GM12878 (cell line): ENCODE data around the gene TRAPPC11. TPM values are rescaled to one million over a fixed set of nuclear protein-coding genes. Genes with fewer than 3 reads are reported as not detected.

ENCODE experiments used
- ATAC-seq: fragments of 200-7000 bp; cut with Tn5 transposase; 3 replicates; pipeline ENCODE4 v1.9.1; 2020; ENCODE audit warnings: mild to moderate bottlenecking, moderate library complexity
- BruUV-seq: library from RNA; stranded (reverse); fragments of 400-500 nt; replicated peaks from 2 replicates; lab custom pipeline; 2021; lab: Mats Ljungman, UMichigan
- CTCF ChIA-PET: fragments of 300-600 bp; sonication (Branson Sonifier 250); formaldehyde crosslinking; extraction: SDS; loops from one replicate; lab custom pipeline; 2021; ENCODE audit warnings: inconsistent platforms; lab: Yijun Ruan, JAX
- POLR2A ChIA-PET: fragments of 350-600 bp; formaldehyde crosslinking; extraction: SDS; loops from one replicate; lab custom pipeline; 2021; ENCODE audit warnings: inconsistent platforms; lab: Charles Lee
- RAD21 ChIA-PET: fragments of 300-600 bp; sonication (Branson Sonifier 250); formaldehyde crosslinking; loops from one replicate; lab custom pipeline; 2023; ENCODE audit warnings: antibody characterized with exemption; ENCODE audit not compliant: unreplicated experiment; lab: Charles Lee
- SMC1A ChIA-PET: fragments of 300-600 bp; sonication (Branson Sonifier 250); formaldehyde crosslinking; loops from one replicate; lab custom pipeline; 2023; ENCODE audit not compliant: unreplicated experiment, uncharacterized antibody; lab: Charles Lee
- DNase-seq: peaks from one replicate; pipeline ENCODE4 v3.0.0-alpha.2; 2011; ENCODE audit warnings: low read depth, low spot score
- FAIRE-seq: peaks from 3 replicates; lab custom pipeline; 2011; peaks lifted over from hg19 to GRCh38; lab: Jason Lieb, UNC
- H2AFZ ChIP-seq: 2 replicates; pipeline ENCODE4 v1.6.0; 2011; ENCODE audit warnings: low read depth, low read length, control low read depth; ENCODE audit not compliant: control insufficient read depth
- H3K27ac ChIP-seq: 2 replicates; pipeline ENCODE4 v1.5.1; 2011; ENCODE audit warnings: control low read depth; ENCODE audit not compliant: control insufficient read depth, insufficient read depth
- H3K27me3 ChIP-seq, 2 experiments: replicated peaks in 1 of 2; 2 replicates each; pipeline versions ENCODE4 v1.6.0 to v1.6.1; 2011; ENCODE audit warnings: low read length in 1 of 2; ENCODE audit not compliant: control insufficient read depth in 2 of 2, insufficient read depth in 2 of 2
- H3K36me3 ChIP-seq, 2 experiments: 2 replicates each; pipeline ENCODE4 v1.5.1; 2011; ENCODE audit warnings: low read length in 1 of 2; ENCODE audit not compliant: control insufficient read depth in 2 of 2, insufficient read depth in 2 of 2
- H3K4me1 ChIP-seq: 2 replicates; pipeline ENCODE4 v1.6.1; 2011; ENCODE audit warnings: mild to moderate bottlenecking, low read length, moderate library complexity, mixed read lengths; ENCODE audit not compliant: control insufficient read depth, insufficient read depth
- H3K4me2 ChIP-seq: 2 replicates; pipeline ENCODE4 v1.6.0; 2011; ENCODE audit warnings: control low read depth; ENCODE audit not compliant: control insufficient read depth, insufficient read depth
- H3K4me3 ChIP-seq: fragments of 200-600 bp; sonication (generic); 2 replicates; pipeline ENCODE4 v1.5.1; 2016
- H3K79me2 ChIP-seq: 2 replicates; pipeline ENCODE4 v1.6.0; 2011; ENCODE audit warnings: low read length; ENCODE audit not compliant: control insufficient read depth, insufficient read depth
- H3K9ac ChIP-seq: 2 replicates; pipeline ENCODE4 v1.8.0; 2011; ENCODE audit warnings: low read length, control low read depth, mixed read lengths; ENCODE audit not compliant: control insufficient read depth, insufficient read depth
- H3K9me3 ChIP-seq: replicated peaks from 3 replicates; pipeline ENCODE4 v1.5.1; 2011; ENCODE audit warnings: mild to moderate bottlenecking, low read length; ENCODE audit not compliant: control insufficient read depth, insufficient read depth
- H4K20me1 ChIP-seq: 2 replicates; pipeline ENCODE4 v1.6.0; 2011; ENCODE audit not compliant: control insufficient read depth, insufficient read depth
- CBFB ChIP-seq: IDR thresholded peaks from 2 replicates; pipeline ENCODE4 v1.6.1; 2016; ENCODE audit warnings: antibody characterized with exemption, low read depth
- CHD1 ChIP-seq: IDR thresholded peaks from 2 replicates; pipeline ENCODE4 v1.6.1; 2012; ENCODE audit warnings: low read depth, low read length, improper control_type of control experiment
- HDAC6 ChIP-seq: fragments of 200-600 bp; sonication (generic); IDR thresholded peaks from one replicate; pipeline ENCODE4 v1.8.0; 2017; ENCODE audit warnings: antibody characterized with exemption; ENCODE audit not compliant: unreplicated experiment
- JUND ChIP-seq: IDR thresholded peaks from 2 replicates; pipeline ENCODE4 v1.6.1; 2012; ENCODE audit warnings: low read depth, mild to moderate bottlenecking, low read length, improper control_type of control experiment, moderate library complexity
- KAT2A ChIP-seq: conservative IDR thresholded peaks from 2 replicates; pipeline ENCODE4 v1.6.1; 2011; ENCODE audit warnings: low read depth, low read length; ENCODE audit not compliant: control insufficient read depth
- NBN ChIP-seq: fragments of 450-650 bp; IDR thresholded peaks from 2 replicates; pipeline ENCODE4 v1.6.1; 2016
- NFYA ChIP-seq: IDR thresholded peaks from 2 replicates; pipeline ENCODE4 v1.6.1; 2011; ENCODE audit warnings: low read depth, mild to moderate bottlenecking, low read length, improper control_type of control experiment, borderline replicate concordance
- NR2F1 ChIP-seq: fragments of 450-650 bp; conservative IDR thresholded peaks from 2 replicates; pipeline ENCODE4 v1.6.1; 2017; ENCODE audit warnings: mild to moderate bottlenecking
- RCOR1 ChIP-seq: conservative IDR thresholded peaks from 2 replicates; pipeline ENCODE4 v1.6.1; 2012; ENCODE audit warnings: low read depth, low read length, improper control_type of control experiment
- SMC3 ChIP-seq: IDR thresholded peaks from 2 replicates; pipeline ENCODE4 v1.6.1; 2011; ENCODE audit warnings: low read length, improper control_type of control experiment, borderline replicate concordance
- SUPT20H ChIP-seq: IDR thresholded peaks from 2 replicates; pipeline ENCODE4 v1.6.1; 2011; ENCODE audit warnings: low read depth, mild to moderate bottlenecking, low read length, moderate library complexity, borderline replicate concordance; ENCODE audit not compliant: control insufficient read depth
- TBL1XR1 ChIP-seq: IDR thresholded peaks from 2 replicates; pipeline ENCODE4 v1.6.1; 2012; ENCODE audit warnings: low read depth, low read length, improper control_type of control experiment
- TCF12 ChIP-seq: IDR thresholded peaks from 2 replicates; pipeline ENCODE4 v1.6.1; 2011; ENCODE audit warnings: low read depth, mild to moderate bottlenecking, low read length
- TCF3 ChIP-seq: IDR thresholded peaks from 2 replicates; pipeline ENCODE4 v1.6.1; 2012; ENCODE audit warnings: low read depth, mild to moderate bottlenecking, low read length, borderline replicate concordance; ENCODE audit not compliant: insufficient read depth
- ZNF24 ChIP-seq: fragments of 450-650 bp; IDR thresholded peaks from 2 replicates; pipeline ENCODE4 v1.6.1; 2017; ENCODE audit warnings: antibody characterized with exemption, mild to moderate bottlenecking
- ZNF274 ChIP-seq: IDR thresholded peaks from one replicate; pipeline ENCODE4 v1.8.0; 2011; ENCODE audit not compliant: insufficient read length, insufficient read depth
- WGBS: methylation state at CpG from one replicate; pipeline ENCODE4 v1.1.6; 2016; ENCODE audit warnings: low lambda C conversion rate; ENCODE audit not compliant: insufficient replicate concordance, insufficient coverage; ENCODE audit errors: missing lambda C conversion rate; 5-methylcytosine and 5-hydroxymethylcytosine counted together
- in situ Hi-C: fragments of 300-500 bp; cut with MboI; formaldehyde crosslinking; loops from 9 replicates; pipeline ENCODE4 v1.14.3; 2018; ENCODE audit warnings: mixed read lengths
- intact Hi-C: fragments of 100-400 bp; cut with micrococcal nuclease; formaldehyde crosslinking; loops from one replicate; pipeline ENCODE4 v1.14.2; 2022; ENCODE audit not compliant: unreplicated experiment
- polyA plus RNA-seq, 11 experiments: library from polyadenylated mRNA; depleted of rRNA in 4 of 11; unstranded in 6 of 11; stranded (reverse) in 5 of 11; fragments of >200 nt; fragmentation: Nextera tagmentation in 4 of 11; fragmentation: Illumina TruSeq in 1 of 11; extraction: Ambion mirVana in 4 of 11; extraction: Trizol in 1 of 11; gene quantifications; 1 replicate in 1 of 11; 2 replicates in 10 of 11; pipeline versions ENCODE4 v1.2.1 to v1.2.3, GENCODE V29; 2011 to 2016; ENCODE audit warnings: inconsistent platforms in 2 of 11, missing spikeins in 2 of 11, low read depth in 1 of 11
- total RNA-seq, 4 experiments: library from RNA; depleted of rRNA in 3 of 4; stranded (reverse); fragments of >200 nt in 3 of 4; fragmentation: Illumina TruSeq in 1 of 4; extraction: Trizol in 1 of 4; gene quantifications; 2 replicates each; pipeline versions ENCODE4 v1.2.1 to v1.2.3, GENCODE V29; 2013 to 2021
- TF ChIP-seq, protein P1 (sequence below): fragments of 450-650 bp; IDR thresholded peaks from 2 replicates; pipeline ENCODE4 v1.6.1; 2017; ENCODE audit warnings: mild to moderate bottlenecking, moderate library complexity
- TF ChIP-seq, protein P2 (sequence below): IDR thresholded peaks from 2 replicates; pipeline ENCODE4 v1.6.1; 2011; ENCODE audit warnings: borderline replicate concordance, low read depth, mild to moderate bottlenecking, moderate library complexity, low read length; ENCODE audit not compliant: insufficient read depth, poor library complexity, severe bottlenecking

The TRAPPC11 gene
- total and polyA plus RNA-seq, 10 of the 15 experiments (the other 5 are each of a cell fraction or from before 2014, with no cell fraction given) = 7.3 to 40.5 (median 22.3) TPM

DNA sequence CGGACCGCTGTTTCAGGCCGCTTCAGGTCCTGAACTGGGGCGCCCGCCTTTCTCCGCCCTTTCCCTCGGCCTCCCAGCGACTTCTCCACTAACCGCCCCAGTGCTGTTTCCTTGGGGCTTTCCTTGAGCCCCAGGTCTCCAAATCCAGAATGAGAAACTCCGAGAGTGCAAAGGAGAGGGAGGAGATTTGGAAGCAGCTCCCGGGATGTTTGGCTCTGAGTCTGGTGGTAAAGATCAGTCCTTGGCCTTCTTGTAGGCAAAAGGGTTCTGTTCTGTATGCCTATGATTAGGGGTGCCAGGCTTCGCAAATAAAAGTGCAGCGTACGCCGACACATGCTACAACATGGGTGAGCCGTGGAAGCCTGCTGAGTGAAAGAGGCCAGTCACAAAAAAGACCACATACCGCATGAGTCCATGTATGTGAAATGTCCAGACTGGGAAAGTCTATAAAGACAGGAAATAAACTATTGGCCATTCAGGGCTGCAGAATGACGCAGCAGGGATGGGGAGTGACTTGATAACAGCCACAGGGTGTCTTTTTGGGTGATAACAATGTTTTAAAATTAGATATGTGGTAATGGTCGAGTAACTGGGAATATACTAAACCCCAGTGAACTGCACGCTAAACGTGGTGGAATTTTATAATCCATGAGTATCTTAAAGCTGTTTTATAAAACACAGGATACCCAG, 99.8 kb downstream of the TRAPPC11 start:
- Histone ChIP-seq H3K4me3 (no peak overlapping the region), H3K9ac (no peak overlapping the region), H3K4me1 (no peaks in the 10 kb centered on the region), H3K9me3 (no peaks in the 10 kb centered on the region), H3K27me3 (no peaks in the 10 kb centered on the region), H3K79me2 (no peaks in the 10 kb centered on the region), H4K20me1 (no peaks in the 10 kb centered on the region), H3K4me2 (no peak overlapping the region), H3K27ac (no peak overlapping the region), H3K36me3 (no peaks in the 10 kb centered on the region), H2AFZ (no peak overlapping the region)
- FAIRE-seq = no peak
- 73% methylated on average over 19 of the region's 21 CpGs for WGBS
- ChIA-PET RAD21 (no interaction called here), CTCF (no interaction called here), SMC1A (interaction anchor here (0.7 kb wide), 1 partner anchor 932 kb away, joined by 3 read pairs; no protein-coding TSS in a partner anchor), POLR2A (no interaction called here)
- TF ChIP-seq ZNF24 (no peak), JUND (no peak), SMC3 (no peak), TCF12 (no peak), HDAC6 (no peak), CBFB (no peak), KAT2A (no peak), CHD1 (no peak), TCF3 (no peak), NBN (no peak), RCOR1 (no peak), NR2F1 (no peak), TBL1XR1 (no peak), SUPT20H (no peak), ZNF274 (no peak), NFYA (no peak)
- TF ChIP-seq, protein P1, sequence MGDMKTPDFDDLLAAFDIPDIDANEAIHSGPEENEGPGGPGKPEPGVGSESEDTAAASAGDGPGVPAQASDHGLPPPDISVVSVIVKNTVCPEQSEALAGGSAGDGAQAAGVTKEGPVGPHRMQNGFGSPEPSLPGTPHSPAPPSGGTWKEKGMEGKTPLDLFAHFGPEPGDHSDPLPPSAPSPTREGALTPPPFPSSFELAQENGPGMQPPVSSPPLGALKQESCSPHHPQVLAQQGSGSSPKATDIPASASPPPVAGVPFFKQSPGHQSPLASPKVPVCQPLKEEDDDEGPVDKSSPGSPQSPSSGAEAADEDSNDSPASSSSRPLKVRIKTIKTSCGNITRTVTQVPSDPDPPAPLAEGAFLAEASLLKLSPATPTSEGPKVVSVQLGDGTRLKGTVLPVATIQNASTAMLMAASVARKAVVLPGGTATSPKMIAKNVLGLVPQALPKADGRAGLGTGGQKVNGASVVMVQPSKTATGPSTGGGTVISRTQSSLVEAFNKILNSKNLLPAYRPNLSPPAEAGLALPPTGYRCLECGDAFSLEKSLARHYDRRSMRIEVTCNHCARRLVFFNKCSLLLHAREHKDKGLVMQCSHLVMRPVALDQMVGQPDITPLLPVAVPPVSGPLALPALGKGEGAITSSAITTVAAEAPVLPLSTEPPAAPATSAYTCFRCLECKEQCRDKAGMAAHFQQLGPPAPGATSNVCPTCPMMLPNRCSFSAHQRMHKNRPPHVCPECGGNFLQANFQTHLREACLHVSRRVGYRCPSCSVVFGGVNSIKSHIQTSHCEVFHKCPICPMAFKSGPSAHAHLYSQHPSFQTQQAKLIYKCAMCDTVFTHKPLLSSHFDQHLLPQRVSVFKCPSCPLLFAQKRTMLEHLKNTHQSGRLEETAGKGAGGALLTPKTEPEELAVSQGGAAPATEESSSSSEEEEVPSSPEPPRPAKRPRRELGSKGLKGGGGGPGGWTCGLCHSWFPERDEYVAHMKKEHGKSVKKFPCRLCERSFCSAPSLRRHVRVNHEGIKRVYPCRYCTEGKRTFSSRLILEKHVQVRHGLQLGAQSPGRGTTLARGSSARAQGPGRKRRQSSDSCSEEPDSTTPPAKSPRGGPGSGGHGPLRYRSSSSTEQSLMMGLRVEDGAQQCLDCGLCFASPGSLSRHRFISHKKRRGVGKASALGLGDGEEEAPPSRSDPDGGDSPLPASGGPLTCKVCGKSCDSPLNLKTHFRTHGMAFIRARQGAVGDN = no peak
- TF ChIP-seq, protein P2, sequence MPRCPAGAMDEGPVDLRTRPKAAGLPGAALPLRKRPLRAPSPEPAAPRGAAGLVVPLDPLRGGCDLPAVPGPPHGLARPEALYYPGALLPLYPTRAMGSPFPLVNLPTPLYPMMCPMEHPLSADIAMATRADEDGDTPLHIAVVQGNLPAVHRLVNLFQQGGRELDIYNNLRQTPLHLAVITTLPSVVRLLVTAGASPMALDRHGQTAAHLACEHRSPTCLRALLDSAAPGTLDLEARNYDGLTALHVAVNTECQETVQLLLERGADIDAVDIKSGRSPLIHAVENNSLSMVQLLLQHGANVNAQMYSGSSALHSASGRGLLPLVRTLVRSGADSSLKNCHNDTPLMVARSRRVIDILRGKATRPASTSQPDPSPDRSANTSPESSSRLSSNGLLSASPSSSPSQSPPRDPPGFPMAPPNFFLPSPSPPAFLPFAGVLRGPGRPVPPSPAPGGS = no peak
- intact Hi-C loops (no loop called here), in situ Hi-C loops (no loop called here)
- DNase-seq = no peak
- ATAC-seq = no peak
- BruUV-seq = no TSS peak
